HEK293T (cell line): Measurements from ENCODE around the gene CAPRIN1.

Experiments
- ELF4 ChIP-seq: fragments of 450-650 bp; IDR thresholded peaks from 2 replicates; pipeline ENCODE4 v1.6.1; 2017; ENCODE audit warnings: antibody characterized with exemption
- FOXA1 ChIP-seq: fragments of 450-650 bp; IDR thresholded peaks from 2 replicates; pipeline ENCODE4 v1.6.1; 2016; ENCODE audit warnings: mild to moderate bottlenecking
- FOXK2 ChIP-seq: fragments of 450-650 bp; IDR thresholded peaks from 2 replicates; pipeline ENCODE4 v1.6.1; 2016; ENCODE audit warnings: mild to moderate bottlenecking
- FOXM1 ChIP-seq: fragments of 450-650 bp; IDR thresholded peaks from 2 replicates; pipeline ENCODE4 v1.6.1; 2017; ENCODE audit warnings: mild to moderate bottlenecking, borderline replicate concordance
- HDGF ChIP-seq: fragments of 450-650 bp; IDR thresholded peaks from 2 replicates; pipeline ENCODE4 v1.6.1; 2017; ENCODE audit warnings: antibody characterized with exemption, borderline replicate concordance
- LEF1 ChIP-seq: fragments of 450-650 bp; IDR thresholded peaks from 2 replicates; pipeline ENCODE4 v1.6.1; 2017; ENCODE audit warnings: mild to moderate bottlenecking, borderline replicate concordance
- NFRKB ChIP-seq: fragments of 450-650 bp; IDR thresholded peaks from 2 replicates; pipeline ENCODE4 v1.6.1; 2016; ENCODE audit warnings: mild to moderate bottlenecking, moderate library complexity
- SP1 ChIP-seq: fragments of 450-650 bp; IDR thresholded peaks from 2 replicates; pipeline ENCODE4 v1.6.1; 2017
- SUZ12 ChIP-seq: fragments of 450-650 bp; IDR thresholded peaks from 2 replicates; pipeline ENCODE4 v1.6.1; 2016; ENCODE audit warnings: mild to moderate bottlenecking
- TARDBP ChIP-seq: fragments of 450-650 bp; IDR thresholded peaks from 2 replicates; pipeline ENCODE4 v1.6.1; 2016

DNA sequence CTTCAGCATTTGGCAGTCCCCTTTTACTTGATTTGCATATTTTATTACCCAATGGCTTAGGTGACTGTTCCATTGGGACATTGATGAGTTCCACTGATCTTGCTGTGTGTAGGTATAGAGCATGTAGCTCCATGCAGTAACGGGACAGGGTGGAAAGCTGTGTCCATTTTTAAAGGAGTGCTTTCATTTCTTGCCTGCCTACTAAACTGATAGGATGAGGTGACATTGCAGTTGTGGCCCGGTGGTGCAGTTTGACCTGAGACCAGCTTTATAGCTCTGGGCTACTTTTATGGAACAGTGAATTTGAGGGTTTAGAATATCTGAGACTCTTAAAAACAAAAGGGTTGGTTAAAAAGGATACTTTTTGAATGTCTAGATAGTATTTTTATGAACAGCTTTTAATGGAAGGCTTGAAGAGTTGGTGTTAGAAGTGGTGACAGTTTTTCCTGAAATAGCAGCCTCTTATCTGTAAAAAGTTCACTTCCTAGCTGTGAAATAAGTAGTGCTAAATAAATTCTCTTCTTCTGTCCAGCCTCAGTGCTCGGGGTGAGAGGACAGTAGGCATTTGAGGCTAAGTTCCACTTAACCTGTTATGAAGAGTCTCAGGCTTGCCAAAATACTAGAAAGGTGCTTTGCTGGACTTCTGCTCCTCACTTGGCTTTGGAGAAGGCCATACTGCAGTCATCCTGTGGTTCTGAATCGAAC lies 80.9 kb downstream of the CAPRIN1 start:
- TF ChIP-seq LEF1: no peak
- no peak for TF ChIP-seq FOXM1
- no peak for TF ChIP-seq NFRKB
- no peak for TF ChIP-seq SUZ12
- TF ChIP-seq FOXA1: no peak
- no peak for TF ChIP-seq TARDBP
- no peak for TF ChIP-seq ELF4
- TF ChIP-seq FOXK2: no peak
- TF ChIP-seq HDGF: no peak
- no peak for TF ChIP-seq SP1
